Measurements from ENCODE around the gene POTED. TPM values are rescaled to one million over a fixed set of nuclear protein-coding genes. Genes with fewer than 3 reads are reported as not detected.
"Not testable (repeated sequence)": the region's sequence is repeated elsewhere in the genome, so short reads cannot be mapped to it uniquely, and the experiment has no call there.

Gene POTED
- under 0.01 TPM for total RNA-seq

- DNase-seq (ENCODE audit: low read depth in 2 of 3, low spot score in 2 of 3) = not testable (repeated sequence)
Measured at GRCh38 chr21:13609477-13609876, at the start of gene POTED. TSS of gene POTED (plus strand) at chr21:13609777. CDS start at chr21:13610229, 452 bp downstream.

GRCh38 chr21:13650101-13650500, 40.5 kb downstream of the POTED start:
- not testable (repeated sequence) for DNase-seq (ENCODE audit: low read depth in 2 of 3, low spot score in 2 of 3)

DNA sequence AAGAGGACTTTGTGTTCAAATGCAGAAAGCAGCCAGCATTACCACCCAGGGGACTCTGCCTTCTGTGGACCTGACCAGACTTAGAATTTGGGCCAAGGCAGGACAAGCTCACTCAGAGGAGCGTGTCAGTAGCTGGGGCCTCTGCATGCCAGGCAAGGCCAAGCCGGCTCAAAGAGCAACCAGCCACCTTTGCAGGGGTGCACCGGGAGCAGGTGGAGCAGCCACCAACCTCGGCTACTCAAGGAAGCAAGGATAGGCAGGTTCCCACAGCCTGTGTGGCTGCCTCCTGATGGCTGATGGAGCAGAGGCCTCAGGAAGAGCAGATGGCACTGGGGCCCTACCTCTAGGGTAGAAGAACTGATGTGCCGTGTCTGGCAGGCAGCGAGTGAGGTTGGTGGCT, 42.2 kb downstream of the POTED start:
- DNase-seq (ENCODE audit: low read depth in 2 of 3, low spot score in 2 of 3) = not testable (repeated sequence)

Small RNA genes lying within 50 kb of the gene (small RNA-seq; reads per million reads assigned to genes)
- not detected for gene AL050303.3
- not detected for gene MIR3118-1
- not detected for gene RNU6-286P
